Measurements from ENCODE around the gene MCU.

MCU gene

GRCh38 chr10:72855129-72855528, 163.2 kb downstream of the MCU start:
- FAIRE-seq: no peak
- no peak for DNase-seq (ENCODE audit: insufficient read length, low spot score)
- no peak for TF ChIP-seq POLR2A (IDR thresholded peaks at IDR 0.05; ENCODE audit: low read depth, low read length)

DNA sequence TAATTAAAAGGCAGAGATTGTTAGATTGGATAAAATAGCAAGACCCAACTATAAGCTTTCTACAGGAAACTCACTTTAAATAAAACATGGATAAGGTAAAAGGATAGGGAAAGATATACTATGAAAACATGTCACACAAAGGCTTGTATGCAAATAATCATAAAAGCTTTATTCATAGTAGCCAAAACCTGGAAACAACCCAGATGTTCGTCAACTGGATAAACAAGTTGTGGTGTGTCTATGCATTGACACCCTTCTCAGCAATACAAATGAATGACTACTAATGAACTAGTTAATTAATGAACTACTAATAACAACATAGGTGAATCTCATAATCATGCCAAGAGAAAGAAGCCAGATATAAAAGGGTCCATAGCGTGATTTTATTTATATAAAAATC, 163.8 kb downstream of the MCU start:
- DNase-seq (ENCODE audit: insufficient read length, low spot score) (no peak), FAIRE-seq (peak; percentile 41)
- no peak for TF ChIP-seq POLR2A (IDR thresholded peaks at IDR 0.05; ENCODE audit: low read depth, low read length)

DNA sequence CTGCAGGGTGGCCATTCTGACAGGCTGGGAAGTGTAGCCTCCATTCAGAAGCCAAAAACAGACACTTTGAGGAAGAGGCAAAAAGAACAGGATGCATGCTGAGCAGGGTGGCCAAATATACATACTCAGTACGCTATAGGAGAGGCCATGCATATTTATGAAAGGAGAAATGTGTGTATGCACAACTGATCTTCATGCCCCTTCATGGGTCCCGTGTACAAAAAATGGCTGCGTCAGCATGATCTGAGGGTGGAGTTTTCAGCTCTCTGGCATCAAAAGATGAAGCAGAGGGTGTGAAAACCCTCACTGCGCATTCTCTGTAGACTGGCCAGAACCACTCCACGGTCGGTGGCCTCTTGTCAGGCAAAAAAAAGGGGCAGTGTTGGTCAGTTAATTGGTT, 166.1 kb downstream of the MCU start:
- no peak for TF ChIP-seq POLR2A (IDR thresholded peaks at IDR 0.05; ENCODE audit: low read depth, low read length)
- FAIRE-seq (no peak), DNase-seq (ENCODE audit: insufficient read length, low spot score) (no peak)

GRCh38 chr10:72862957-72863356, 171.0 kb downstream of the MCU start:
- DNase-seq (ENCODE audit: insufficient read length, low spot score): no peak
- peak; percentile 33 for FAIRE-seq

DNA sequence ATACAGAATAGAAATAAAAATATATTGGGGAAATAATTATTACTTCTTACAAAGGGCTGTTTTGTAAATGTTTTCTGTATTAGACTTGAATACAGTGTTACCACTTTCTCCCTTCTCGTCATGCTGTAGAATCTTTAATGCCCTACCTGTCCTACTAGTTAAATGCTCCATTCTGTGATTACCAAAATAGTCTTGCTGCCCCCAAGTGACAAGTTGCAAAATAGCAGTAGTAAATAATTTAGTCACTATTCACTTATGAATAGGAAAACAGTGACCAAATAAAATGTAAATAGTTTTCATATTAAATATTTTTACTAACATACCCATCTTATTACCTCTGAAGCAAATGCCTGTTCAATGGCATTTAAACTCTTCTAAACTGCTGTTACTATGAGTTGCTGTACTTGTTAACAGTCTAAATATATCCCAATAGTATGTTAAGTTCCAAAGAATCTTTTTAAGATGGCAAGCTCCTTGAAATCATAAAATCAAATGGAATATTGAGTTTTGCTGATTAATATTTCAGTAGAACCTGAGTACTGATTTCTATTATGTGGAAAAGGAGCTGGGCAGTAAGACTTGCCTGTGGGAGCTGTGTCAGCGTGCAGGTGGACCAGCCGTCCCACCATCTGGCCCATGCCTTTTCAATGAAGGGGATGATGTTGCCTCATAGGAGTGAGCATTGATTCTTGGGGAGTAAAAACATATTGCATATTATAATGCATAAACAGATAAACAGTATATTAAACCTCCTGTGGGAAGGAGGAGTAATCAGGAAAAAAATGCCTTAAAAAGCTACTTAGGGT, 183.5 kb downstream of the MCU start:
- DNase-seq (ENCODE audit: insufficient read length, low spot score): no peak
- no peak for TF ChIP-seq POLR2A (IDR thresholded peaks at IDR 0.05; ENCODE audit: low read depth, low read length)
- peak; percentile 92 for FAIRE-seq

More at GRCh38 chr10:72862957-72863356, 171.0 kb downstream of the MCU start:
- TF ChIP-seq POLR2A (IDR thresholded peaks at IDR 0.05; ENCODE audit: low read depth, low read length): no peak

DNA sequence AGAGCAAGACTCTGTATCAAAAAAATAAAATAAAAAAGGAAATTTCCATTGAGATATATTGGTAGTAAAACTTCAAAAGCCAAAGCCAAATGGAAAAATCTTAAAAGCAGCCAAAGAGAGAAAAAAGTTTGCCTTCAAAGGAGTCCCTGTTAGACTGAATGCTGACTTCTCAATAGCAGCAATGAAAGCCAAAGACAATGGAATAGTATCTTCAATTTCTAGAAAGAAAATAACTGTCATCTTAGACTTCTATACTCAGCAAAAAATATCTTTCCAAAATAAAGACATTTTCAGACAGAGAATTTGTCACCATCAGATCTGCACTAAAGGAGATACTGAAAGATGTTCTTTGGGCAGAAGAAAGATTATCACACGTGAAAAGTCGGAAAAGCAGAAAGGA, 187.3 kb downstream of the MCU start:
- TF ChIP-seq POLR2A (IDR thresholded peaks at IDR 0.05; ENCODE audit: low read depth, low read length): no peak
- DNase-seq (ENCODE audit: insufficient read length, low spot score): no peak
- FAIRE-seq: no peak

GRCh38 chr10:72881291-72881690, 189.3 kb downstream of the MCU start:
- FAIRE-seq: peak; percentile 30
- no peak for DNase-seq (ENCODE audit: insufficient read length, low spot score)
- TF ChIP-seq POLR2A (IDR thresholded peaks at IDR 0.05; ENCODE audit: low read depth, low read length): no peak

- FAIRE-seq (peak; percentile 67), DNase-seq (ENCODE audit: insufficient read length, low spot score) (no peak)
- no peak for TF ChIP-seq POLR2A (IDR thresholded peaks at IDR 0.05; ENCODE audit: low read depth, low read length)
Measured at GRCh38 chr10:72883861-72884260, 191.9 kb downstream of the MCU start.

DNA sequence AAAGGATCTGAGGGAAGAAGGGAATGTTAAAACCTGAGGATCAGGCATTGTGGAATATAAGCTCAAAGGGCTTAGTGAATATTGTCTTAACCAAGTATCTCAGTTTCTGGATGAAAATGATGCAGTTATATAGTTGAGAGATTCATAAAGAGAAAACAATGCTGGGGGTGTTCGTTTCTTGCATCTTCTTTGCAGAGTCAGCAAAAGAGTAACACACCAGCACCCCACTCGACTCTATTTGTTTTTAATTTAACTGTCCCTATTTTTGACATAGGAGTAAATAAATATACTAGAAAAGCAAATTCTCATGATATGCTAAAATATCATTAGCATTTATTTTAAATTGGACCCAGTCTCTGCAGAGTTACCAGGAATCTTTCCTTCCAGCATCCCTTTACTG, 194.0 kb downstream of the MCU start:
- FAIRE-seq: no peak
- TF ChIP-seq POLR2A (IDR thresholded peaks at IDR 0.05; ENCODE audit: low read depth, low read length): no peak
- DNase-seq (ENCODE audit: insufficient read length, low spot score): no peak

- no peak for FAIRE-seq
- TF ChIP-seq POLR2A (IDR thresholded peaks at IDR 0.05; ENCODE audit: low read depth, low read length): no peak
- no peak for DNase-seq (ENCODE audit: insufficient read length, low spot score)
Measured at GRCh38 chr10:72886621-72887020, 194.7 kb downstream of the MCU start.

GRCh38 chr10:72887043-72887442, 195.1 kb downstream of the MCU start:
- FAIRE-seq (no peak), DNase-seq (ENCODE audit: insufficient read length, low spot score) (no peak)
- no peak for TF ChIP-seq POLR2A (IDR thresholded peaks at IDR 0.05; ENCODE audit: low read depth, low read length)

GRCh38 chr10:72888151-72888638, 196.3 kb downstream of the MCU start:
- TF ChIP-seq POLR2A (IDR thresholded peaks at IDR 0.05; ENCODE audit: low read depth, low read length): no peak
- no peak for FAIRE-seq

DNA sequence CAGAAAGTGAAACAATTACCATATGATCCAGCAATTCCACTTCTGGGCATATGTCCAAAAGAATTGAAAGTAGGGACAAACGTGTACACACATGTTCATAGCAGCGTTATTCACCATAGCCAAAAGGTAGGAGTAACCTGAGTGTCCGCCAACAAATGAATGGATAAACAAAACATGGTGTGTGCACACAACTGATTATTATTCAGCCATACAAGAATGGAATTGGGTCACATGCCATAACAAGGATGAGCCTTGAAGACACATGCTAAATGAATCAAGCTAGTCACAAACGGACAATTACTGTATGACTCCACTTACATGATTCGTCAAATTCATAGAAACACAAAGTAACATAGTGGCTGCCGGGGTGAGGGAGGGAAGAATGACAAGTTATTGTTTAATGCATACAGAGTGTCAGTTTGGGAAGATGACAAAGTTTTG, 197.5 kb downstream of the MCU start:
- FAIRE-seq: no peak
- TF ChIP-seq POLR2A (IDR thresholded peaks at IDR 0.05; ENCODE audit: low read depth, low read length): no peak
- no peak for DNase-seq (ENCODE audit: insufficient read length, low spot score)

More at GRCh38 chr10:72888151-72888638, 196.3 kb downstream of the MCU start:
- no peak for DNase-seq (ENCODE audit: insufficient read length, low spot score)

- FAIRE-seq (no peak), DNase-seq (ENCODE audit: insufficient read length, low spot score) (no peak)
- no peak for TF ChIP-seq POLR2A (IDR thresholded peaks at IDR 0.05; ENCODE audit: low read depth, low read length)
Measured at GRCh38 chr10:72890086-72890485, 198.1 kb downstream of the MCU start.

DNA sequence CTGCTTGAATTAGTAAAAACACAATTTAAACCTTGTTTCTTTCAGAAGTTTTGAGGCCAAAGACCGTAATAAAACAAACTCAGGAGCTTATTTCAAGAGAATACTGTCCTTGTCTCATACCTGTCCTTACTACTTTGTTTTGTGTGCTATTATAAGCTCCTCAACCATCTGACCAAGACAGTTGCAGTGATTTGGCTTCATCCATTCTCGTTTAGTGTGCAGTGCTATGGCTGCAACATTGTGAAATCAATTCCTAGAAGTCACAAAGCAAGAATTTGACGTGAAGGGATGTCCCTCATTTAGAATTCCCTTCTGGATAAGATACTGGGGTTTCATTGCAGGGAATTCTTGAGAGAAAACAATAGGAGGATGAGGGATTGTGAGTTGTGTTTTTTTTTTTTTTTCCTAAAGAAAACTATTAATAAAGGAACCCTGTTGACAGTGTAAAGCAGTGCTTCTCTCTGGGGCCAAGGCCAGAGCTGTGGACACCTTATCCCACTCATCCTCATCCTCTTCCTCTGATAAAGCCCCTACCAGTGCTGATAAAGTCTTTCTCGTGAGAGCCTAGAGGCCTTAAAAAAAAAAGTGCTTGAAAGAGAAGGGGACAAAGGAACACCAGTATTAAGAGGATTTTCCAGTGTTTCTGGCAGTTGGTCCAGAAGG, 201.3 kb downstream of the MCU start, which contains the start of gene OIT3:
Gene OIT3 (plus strand): TSS at position 604 of the 663 bp plus-strand sequence. CDS start 60 bp downstream, outside the sequence.
- FAIRE-seq (no peak), DNase-seq (ENCODE audit: insufficient read length, low spot score) (no peak)
- TF ChIP-seq POLR2A (IDR thresholded peaks at IDR 0.05; ENCODE audit: low read depth, low read length): no peak

Data from H54 (cell line).